Measurements from ENCODE around the gene EEF1AKMT2. TPM values are rescaled to one million over a fixed set of nuclear protein-coding genes. Genes with fewer than 3 reads are reported as not detected.

EEF1AKMT2 gene
- total RNA-seq (10 to 100 TPM; 14.7 to 21.2 TPM), polyA plus RNA-seq (10 to 100 TPM in 1 of 2 donors, 1 to 10 TPM in 1; 9.6 to 11.1 TPM)
- long read RNA-seq, donor 1, transcript EEF1AKMT2-202 (6 exons, 1,013 nt): minor isoform, 5 of 29 reads
- long read RNA-seq, donor 1, transcript EEF1AKMT2-201 (7 exons, 1,462 nt): major isoform, 14 of 29 reads
- long read RNA-seq, donor 1, partial matches to known transcripts: 1 of 29 reads
- long read RNA-seq, donor 1, other reads (novel, unspliced or antisense): 7 of 29 reads
- long read RNA-seq, donor 2, partial matches to known transcripts: 0 of 5 reads
- long read RNA-seq, donor 2, other reads (novel, unspliced or antisense): 4 of 5 reads

- peak; percentile 99 for ATAC-seq (ENCODE audit: low FRiP score)
- Histone ChIP-seq H3K36me3 (ENCODE audit: control insufficient read depth in 1 of 2, insufficient read depth in 2 of 2, low read length in 1 of 2) (no peaks in the 10 kb centered on the region), H3K4me1 (ENCODE audit: control insufficient read depth in 1 of 2, insufficient read depth in 2 of 2, low read length in 2 of 2) (no peaks in the 10 kb centered on the region), H3K27me3 (ENCODE audit: control insufficient read depth in 1 of 2, insufficient read depth in 2 of 2, low read length in 1 of 2) (no peaks in the 10 kb centered on the region), H3K27ac (ENCODE audit: low read depth in 1 of 2, low read length in 2 of 2) (peak within 1 kb of the TSS in 1 of 2 donors; percentile 78), H3K4me3 (ENCODE audit: low read length in 2 of 2) (peak within 1 kb of the TSS; percentile 69 to 70), H3K9me3 (ENCODE audit: control insufficient read depth, low read length) (no peaks in the 10 kb centered on the region)
- peak; percentile 86 to 96 for DNase-seq
- WGBS, 2 donors: 0% methylated on average over 69 to 79 of the region's 79 CpGs
- intact Hi-C loops (cut with DNase I): no loop called here
These were observed at the start of gene EEF1AKMT2 for GRCh38 chr10:124791547-124792348. Gene EEF1AKMT2, minus strand, starts transcription at chr10:124791887. Its CDS starts 54 bp downstream, at chr10:124791833.

- Histone ChIP-seq H3K4me1 (ENCODE audit: control insufficient read depth in 1 of 2, insufficient read depth in 2 of 2, low read length in 2 of 2) (no peaks in the 10 kb centered on the region), H3K27ac (ENCODE audit: low read depth in 1 of 2, low read length in 2 of 2) (no peak overlapping the region), H3K27me3 (ENCODE audit: control insufficient read depth in 1 of 2, insufficient read depth in 2 of 2, low read length in 1 of 2) (no peaks in the 10 kb centered on the region), H3K9me3 (ENCODE audit: control insufficient read depth, low read length) (no peaks in the 10 kb centered on the region), H3K36me3 (ENCODE audit: control insufficient read depth in 1 of 2, insufficient read depth in 2 of 2, low read length in 1 of 2) (peaks cover 0 to 2% of the 10 kb centered on the region in 2 donors), H3K4me3 (ENCODE audit: low read length in 2 of 2) (no peak overlapping the region)
- WGBS, 2 donors: 69 to 79% methylated on average over 2 of the region's 2 CpGs
- ATAC-seq (ENCODE audit: low FRiP score): no peak
- DNase-seq: no peak
- intact Hi-C loops (cut with DNase I): no loop called here
These were observed 46.0 kb upstream of the EEF1AKMT2 start for GRCh38 chr10:124837687-124838086.

GRCh38 chr10:124831116-124831515 lies 39.4 kb upstream of the EEF1AKMT2 start:
- Histone ChIP-seq H3K27me3 (ENCODE audit: control insufficient read depth in 1 of 2, insufficient read depth in 2 of 2, low read length in 1 of 2) (no peaks in the 10 kb centered on the region), H3K4me1 (ENCODE audit: control insufficient read depth in 1 of 2, insufficient read depth in 2 of 2, low read length in 2 of 2) (no peaks in the 10 kb centered on the region), H3K36me3 (ENCODE audit: control insufficient read depth in 1 of 2, insufficient read depth in 2 of 2, low read length in 1 of 2) (peaks cover 0 to 11% of the 10 kb centered on the region in 2 donors), H3K9me3 (ENCODE audit: control insufficient read depth, low read length) (no peaks in the 10 kb centered on the region), H3K4me3 (ENCODE audit: low read length in 2 of 2) (no peak overlapping the region), H3K27ac (ENCODE audit: low read depth in 1 of 2, low read length in 2 of 2) (no peak overlapping the region)
- no peak for ATAC-seq (ENCODE audit: low FRiP score)
- DNase-seq: no peak
- intact Hi-C loops (cut with DNase I): no loop called here
- WGBS, 2 donors: 84% methylated on average over 3 of the region's 3 CpGs

GRCh38 chr10:124830445-124830844 lies 38.8 kb upstream of the EEF1AKMT2 start:
- Histone ChIP-seq H3K4me1 (ENCODE audit: control insufficient read depth in 1 of 2, insufficient read depth in 2 of 2, low read length in 2 of 2) (no peaks in the 10 kb centered on the region), H3K4me3 (ENCODE audit: low read length in 2 of 2) (no peak overlapping the region), H3K36me3 (ENCODE audit: control insufficient read depth in 1 of 2, insufficient read depth in 2 of 2, low read length in 1 of 2) (peaks cover 0 to 11% of the 10 kb centered on the region in 2 donors), H3K27me3 (ENCODE audit: control insufficient read depth in 1 of 2, insufficient read depth in 2 of 2, low read length in 1 of 2) (no peaks in the 10 kb centered on the region), H3K27ac (ENCODE audit: low read depth in 1 of 2, low read length in 2 of 2) (no peak overlapping the region), H3K9me3 (ENCODE audit: control insufficient read depth, low read length) (no peaks in the 10 kb centered on the region)
- DNase-seq: no peak
- intact Hi-C loops (cut with DNase I): no loop called here
- no peak for ATAC-seq (ENCODE audit: low FRiP score)

GRCh38 chr10:124829447-124830115 lies 37.9 kb upstream of the EEF1AKMT2 start:
- H3K4me3 ChIP-seq (ENCODE audit: low read length in 2 of 2): no peak overlapping the region
- peaks cover 0 to 11% of the 10 kb centered on the region in 2 donors for H3K36me3 ChIP-seq (ENCODE audit: control insufficient read depth in 1 of 2, insufficient read depth in 2 of 2, low read length in 1 of 2)
- no peaks in the 10 kb centered on the region for H3K4me1 ChIP-seq (ENCODE audit: control insufficient read depth in 1 of 2, insufficient read depth in 2 of 2, low read length in 2 of 2)
- no peak overlapping the region for H3K27ac ChIP-seq (ENCODE audit: low read depth in 1 of 2, low read length in 2 of 2)
- DNase-seq (no peak), ATAC-seq (ENCODE audit: low FRiP score) (no peak)
- intact Hi-C loops (cut with DNase I): loop anchor here (5.0 kb wide), 1 partner anchor 297 kb away; no protein-coding TSS in a partner anchor
- WGBS, 2 donors: 95% methylated on average over 8 of the region's 8 CpGs
- H3K27me3 ChIP-seq (ENCODE audit: control insufficient read depth in 1 of 2, insufficient read depth in 2 of 2, low read length in 1 of 2): no peaks in the 10 kb centered on the region
- H3K9me3 ChIP-seq (ENCODE audit: control insufficient read depth, low read length): no peaks in the 10 kb centered on the region

- H3K9me3 ChIP-seq (ENCODE audit: control insufficient read depth, low read length): no peaks in the 10 kb centered on the region
- no peaks in the 10 kb centered on the region for H3K27me3 ChIP-seq (ENCODE audit: control insufficient read depth in 1 of 2, insufficient read depth in 2 of 2, low read length in 1 of 2)
- H3K4me3 ChIP-seq (ENCODE audit: low read length in 2 of 2): no peak overlapping the region
- WGBS, 2 donors: 38 to 41% methylated on average over 3 of the region's 3 CpGs
- H3K36me3 ChIP-seq (ENCODE audit: control insufficient read depth in 1 of 2, insufficient read depth in 2 of 2, low read length in 1 of 2): peaks cover 0 to 10% of the 10 kb centered on the region in 2 donors
- DNase-seq: no peak
- no peaks in the 10 kb centered on the region for H3K4me1 ChIP-seq (ENCODE audit: control insufficient read depth in 1 of 2, insufficient read depth in 2 of 2, low read length in 2 of 2)
- intact Hi-C loops (cut with DNase I): loop anchor here (5.0 kb wide), 1 partner anchor 295 kb away; no protein-coding TSS in a partner anchor
- ATAC-seq (ENCODE audit: low FRiP score): no peak
- no peak overlapping the region for H3K27ac ChIP-seq (ENCODE audit: low read depth in 1 of 2, low read length in 2 of 2)
These were observed 35.8 kb upstream of the EEF1AKMT2 start for GRCh38 chr10:124827474-124827873.

GRCh38 chr10:124826262-124826661 lies 34.6 kb upstream of the EEF1AKMT2 start:
- Histone ChIP-seq H3K4me3 (ENCODE audit: low read length in 2 of 2) (no peak overlapping the region), H3K9me3 (ENCODE audit: control insufficient read depth, low read length) (no peaks in the 10 kb centered on the region), H3K27me3 (ENCODE audit: control insufficient read depth in 1 of 2, insufficient read depth in 2 of 2, low read length in 1 of 2) (no peaks in the 10 kb centered on the region), H3K4me1 (ENCODE audit: control insufficient read depth in 1 of 2, insufficient read depth in 2 of 2, low read length in 2 of 2) (no peaks in the 10 kb centered on the region), H3K36me3 (ENCODE audit: control insufficient read depth in 1 of 2, insufficient read depth in 2 of 2, low read length in 1 of 2) (peaks cover 0 to 10% of the 10 kb centered on the region in 2 donors), H3K27ac (ENCODE audit: low read depth in 1 of 2, low read length in 2 of 2) (no peak overlapping the region)
- no peak for DNase-seq
- intact Hi-C loops (cut with DNase I): loop anchor here (5.0 kb wide), 1 partner anchor 294 kb away; no protein-coding TSS in a partner anchor
- ATAC-seq (ENCODE audit: low FRiP score): no peak
- WGBS, 2 donors: 92 to 95% methylated on average over 4 of the region's 4 CpGs

GRCh38 chr10:124825702-124826101 lies 34.0 kb upstream of the EEF1AKMT2 start:
- no peaks in the 10 kb centered on the region for H3K27me3 ChIP-seq (ENCODE audit: control insufficient read depth in 1 of 2, insufficient read depth in 2 of 2, low read length in 1 of 2)
- no peak for ATAC-seq (ENCODE audit: low FRiP score)
- no peaks in the 10 kb centered on the region for H3K4me1 ChIP-seq (ENCODE audit: control insufficient read depth in 1 of 2, insufficient read depth in 2 of 2, low read length in 2 of 2)
- H3K9me3 ChIP-seq (ENCODE audit: control insufficient read depth, low read length): no peaks in the 10 kb centered on the region
- intact Hi-C loops (cut with DNase I): loop anchor here (5.0 kb wide), 1 partner anchor 293 kb away; no protein-coding TSS in a partner anchor
- DNase-seq: no peak
- peaks cover 0 to 10% of the 10 kb centered on the region in 2 donors for H3K36me3 ChIP-seq (ENCODE audit: control insufficient read depth in 1 of 2, insufficient read depth in 2 of 2, low read length in 1 of 2)
- no peak overlapping the region for H3K4me3 ChIP-seq (ENCODE audit: low read length in 2 of 2)
- no peak overlapping the region for H3K27ac ChIP-seq (ENCODE audit: low read depth in 1 of 2, low read length in 2 of 2)

Measured in aorta (tissue), 5 donors.